ENCODE results near the gene HM13.

DNA sequence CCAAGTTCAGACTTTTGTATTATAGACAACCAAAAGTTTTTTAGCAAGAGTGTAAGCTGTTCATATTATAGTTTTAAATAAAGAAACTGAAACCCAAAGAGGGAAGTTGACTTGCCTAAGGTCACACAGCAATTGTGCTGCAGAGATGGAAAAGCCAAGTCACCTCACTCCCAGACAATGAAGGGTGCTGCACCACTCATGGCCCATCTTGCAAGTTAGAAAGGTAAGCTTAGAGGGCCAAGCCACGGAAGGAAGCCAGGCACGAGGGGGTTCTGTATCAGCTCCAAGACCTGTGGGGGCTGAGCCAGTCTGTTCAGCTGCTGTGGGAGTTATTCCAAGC, 40.2 kb upstream of the HM13 start:
- no peak for TF ChIP-seq POLR2A (IDR thresholded peaks at IDR 0.05)
- TF ChIP-seq, protein P1, sequence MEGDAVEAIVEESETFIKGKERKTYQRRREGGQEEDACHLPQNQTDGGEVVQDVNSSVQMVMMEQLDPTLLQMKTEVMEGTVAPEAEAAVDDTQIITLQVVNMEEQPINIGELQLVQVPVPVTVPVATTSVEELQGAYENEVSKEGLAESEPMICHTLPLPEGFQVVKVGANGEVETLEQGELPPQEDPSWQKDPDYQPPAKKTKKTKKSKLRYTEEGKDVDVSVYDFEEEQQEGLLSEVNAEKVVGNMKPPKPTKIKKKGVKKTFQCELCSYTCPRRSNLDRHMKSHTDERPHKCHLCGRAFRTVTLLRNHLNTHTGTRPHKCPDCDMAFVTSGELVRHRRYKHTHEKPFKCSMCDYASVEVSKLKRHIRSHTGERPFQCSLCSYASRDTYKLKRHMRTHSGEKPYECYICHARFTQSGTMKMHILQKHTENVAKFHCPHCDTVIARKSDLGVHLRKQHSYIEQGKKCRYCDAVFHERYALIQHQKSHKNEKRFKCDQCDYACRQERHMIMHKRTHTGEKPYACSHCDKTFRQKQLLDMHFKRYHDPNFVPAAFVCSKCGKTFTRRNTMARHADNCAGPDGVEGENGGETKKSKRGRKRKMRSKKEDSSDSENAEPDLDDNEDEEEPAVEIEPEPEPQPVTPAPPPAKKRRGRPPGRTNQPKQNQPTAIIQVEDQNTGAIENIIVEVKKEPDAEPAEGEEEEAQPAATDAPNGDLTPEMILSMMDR (IDR thresholded peaks at IDR 0.05) = no peak

Measured in ovary (tissue), 3 donors.